H1 (cell line): Measurements from ENCODE around the gene TEAD1. TPM values are rescaled to one million over a fixed set of nuclear protein-coding genes. Genes with fewer than 3 reads are reported as not detected.

Experiments
- CTCF ChIA-PET: fragments of 300-600 bp; sonication (Branson Sonifier 250); formaldehyde crosslinking; loops from one replicate; lab custom pipeline; 2021; ENCODE audit not compliant: partially characterized antibody; lab: Charles Lee
- POLR2A ChIA-PET: fragments of 300-600 bp; sonication (Branson Sonifier 250); formaldehyde crosslinking; loops from one replicate; lab custom pipeline; 2021; ENCODE audit warnings: inconsistent platforms; ENCODE audit not compliant: partially characterized antibody; lab: Charles Lee
- DNase-seq, 2 experiments: peaks; one replicate each; pipeline versions ENCODE4 v3.0.0 to v3.0.0-alpha.2; 2010 to 2022; ENCODE audit warnings: low spot score in 2 of 2, low read depth in 1 of 2, mixed read lengths in 1 of 2
- FAIRE-seq: peaks from 2 replicates; lab custom pipeline; 2011; peaks lifted over from hg19 to GRCh38; lab: Jason Lieb, UNC
- H2AFZ ChIP-seq: 2 replicates; pipeline ENCODE4 v1.8.1; 2012; ENCODE audit warnings: low read length, inconsistent platforms
- H2AK5ac ChIP-seq: 2 replicates; pipeline ENCODE4 v1.6.1; 2013; ENCODE audit warnings: low read depth, low read length
- H2BK120ac ChIP-seq: replicated peaks from 2 replicates; pipeline ENCODE3; 2013; ENCODE audit warnings: low read depth, low read length, inconsistent platforms
- H2BK12ac ChIP-seq: 2 replicates; pipeline ENCODE4 v1.6.1; 2013; ENCODE audit warnings: low read depth, low read length
- H2BK15ac ChIP-seq: 2 replicates; pipeline ENCODE4 v1.6.1; 2013; ENCODE audit warnings: low read length
- H2BK20ac ChIP-seq: 2 replicates; pipeline ENCODE4 v1.6.1; 2013; ENCODE audit warnings: low read length
- H2BK5ac ChIP-seq: 2 replicates; pipeline ENCODE4 v1.6.1; 2013; ENCODE audit warnings: low read depth, low read length
- H3K14ac ChIP-seq: 2 replicates; pipeline ENCODE4 v1.6.1; 2013; ENCODE audit warnings: inconsistent platforms; ENCODE audit not compliant: insufficient read length
- H3K18ac ChIP-seq: 2 replicates; pipeline ENCODE4 v1.6.1; 2013; ENCODE audit warnings: low read length; ENCODE audit errors: extremely low read depth
- H3K23ac ChIP-seq: 2 replicates; pipeline ENCODE4 v1.6.1; 2013; ENCODE audit warnings: inconsistent platforms; ENCODE audit not compliant: insufficient read length
- H3K23me2 ChIP-seq: 2 replicates; pipeline ENCODE4 v1.6.1; 2013; ENCODE audit warnings: low read depth, low read length
- H3K27ac ChIP-seq: 2 replicates; pipeline ENCODE4 v1.6.1; 2011; ENCODE audit warnings: low read depth, low read length, inconsistent platforms
- H3K27me3 ChIP-seq, 4 experiments: replicated peaks in 1 of 4; 1 replicate in 1 of 4; 2 replicates in 3 of 4; pipeline versions ENCODE4 v1.6.1 to v1.8.1; 2011 to 2013; ENCODE audit warnings: low read length in 3 of 4, mild to moderate bottlenecking in 3 of 4, inconsistent platforms in 2 of 4, mixed read lengths in 2 of 4, moderate library complexity in 1 of 4; ENCODE audit not compliant: control insufficient read depth in 3 of 4, insufficient read depth in 3 of 4; ENCODE audit errors: extremely low read depth in 1 of 4
- H3K36me3 ChIP-seq, 4 experiments: 2 replicates each; pipeline versions ENCODE4 v1.6.1 to v1.8.1; 2011 to 2013; ENCODE audit warnings: mild to moderate bottlenecking in 4 of 4, low read length in 3 of 4, moderate library complexity in 2 of 4, control low read depth in 1 of 4, inconsistent platforms in 1 of 4; ENCODE audit not compliant: insufficient read depth in 4 of 4, control insufficient read depth in 2 of 4
- H3K4ac ChIP-seq: replicated peaks from 2 replicates; pipeline ENCODE3; 2013; ENCODE audit warnings: low read length, low read depth, mixed read lengths, inconsistent platforms; ENCODE audit not compliant: insufficient read length
- H3K4me1 ChIP-seq, 4 experiments: replicated peaks in 1 of 4; 1 replicate in 1 of 4; 2 replicates in 3 of 4; pipeline versions ENCODE4 v1.6.1 to v1.8.1; 2011 to 2013; ENCODE audit warnings: low read length in 3 of 4, inconsistent platforms in 2 of 4, mixed read lengths in 1 of 4; ENCODE audit not compliant: insufficient read depth in 4 of 4, control insufficient read depth in 3 of 4
- H3K4me2 ChIP-seq, 2 experiments: 2 replicates each; pipeline versions ENCODE4 v1.6.1 to v1.8.1; 2011 to 2013; ENCODE audit warnings: low read depth in 2 of 2, low read length in 2 of 2, control low read depth in 1 of 2, inconsistent platforms in 1 of 2, mild to moderate bottlenecking in 1 of 2; ENCODE audit not compliant: insufficient read depth in 1 of 2
- H3K4me3 ChIP-seq, 4 experiments: fragments of 200-600, 300-600 bp in 1 of 4; sonication (generic), shearing (Covaris generic), sonication (Bioruptor Twin) in 1 of 4; 2 replicates each; pipeline versions ENCODE4 v1.5.1 to v1.8.1; 2011 to 2016; ENCODE audit warnings: low read length in 4 of 4, low read depth in 3 of 4, control low read depth in 2 of 4, inconsistent platforms in 2 of 4, mild to moderate bottlenecking in 2 of 4, mixed read lengths in 1 of 4, moderate library complexity in 1 of 4; ENCODE audit not compliant: insufficient read depth in 2 of 4; ENCODE audit errors: extremely low read depth in 1 of 4
- H3K56ac ChIP-seq: replicated peaks from 2 replicates; pipeline ENCODE3; 2013; ENCODE audit warnings: low read depth, mild to moderate bottlenecking, mixed read lengths, low read length, inconsistent platforms; ENCODE audit not compliant: insufficient read length
- H3K79me1 ChIP-seq: 2 replicates; pipeline ENCODE4 v1.6.1; 2013; ENCODE audit warnings: low read depth, low read length, control low read depth
- H3K79me2 ChIP-seq, 2 experiments: 2 replicates each; pipeline versions ENCODE4 v1.6.1 to v1.8.1; 2012 to 2013; ENCODE audit warnings: low read length in 2 of 2, mild to moderate bottlenecking in 2 of 2, inconsistent platforms in 1 of 2; ENCODE audit not compliant: insufficient read depth in 2 of 2, control insufficient read depth in 1 of 2
- H3K9ac ChIP-seq, 4 experiments: replicated peaks in 1 of 4; 1 replicate in 1 of 4; 2 replicates in 3 of 4; pipeline versions ENCODE4 v1.6.1 to v1.8.1; 2011 to 2013; ENCODE audit warnings: low read depth in 3 of 4, low read length in 3 of 4, control low read depth in 2 of 4, mild to moderate bottlenecking in 2 of 4, moderate library complexity in 2 of 4, inconsistent platforms in 1 of 4; ENCODE audit errors: extremely low read depth in 1 of 4
- H3K9me3 ChIP-seq, 2 experiments: 2 replicates each; pipeline versions ENCODE4 v1.6.1 to v1.8.1; 2012 to 2013; ENCODE audit warnings: mild to moderate bottlenecking in 2 of 2, moderate library complexity in 2 of 2, control low read depth in 1 of 2, inconsistent platforms in 1 of 2, low read depth in 1 of 2, low read length in 1 of 2, mixed read lengths in 1 of 2; ENCODE audit not compliant: insufficient read depth in 2 of 2
- H4K20me1 ChIP-seq, 2 experiments: replicated peaks in 1 of 2; 2 replicates each; pipeline versions ENCODE3 to v1.8.1; 2011 to 2013; ENCODE audit warnings: inconsistent platforms in 2 of 2, low read length in 2 of 2, mild to moderate bottlenecking in 1 of 2; ENCODE audit not compliant: insufficient read depth in 2 of 2, control insufficient read depth in 1 of 2
- H4K5ac ChIP-seq: 2 replicates; pipeline ENCODE4 v1.6.1; 2013; ENCODE audit warnings: low read length, low read depth, mixed read lengths, inconsistent platforms; ENCODE audit not compliant: insufficient read length
- H4K8ac ChIP-seq: 2 replicates; pipeline ENCODE4 v1.8.0; 2013; ENCODE audit warnings: mild to moderate bottlenecking, moderate library complexity, low read length, inconsistent platforms; ENCODE audit not compliant: insufficient read depth; ENCODE audit errors: extremely low read depth
- H4K91ac ChIP-seq: replicated peaks from 2 replicates; pipeline ENCODE3; 2013; ENCODE audit warnings: low read length, mixed read lengths, inconsistent platforms; ENCODE audit not compliant: insufficient read length
- CHD1 ChIP-seq: IDR thresholded peaks from 2 replicates; pipeline ENCODE4 v1.6.1; 2012; ENCODE audit warnings: low read depth, low read length, improper control_type of control experiment
- EZH2 ChIP-seq: fragments of 200-600 bp; sonication (generic); IDR thresholded peaks from 2 replicates; pipeline ENCODE4 v1.7.1; 2012; ENCODE audit warnings: low read depth, mild to moderate bottlenecking, moderate library complexity, low read length, inconsistent platforms; ENCODE audit not compliant: severe bottlenecking
- HDAC6 ChIP-seq: IDR thresholded peaks from one replicate; pipeline ENCODE4 v1.7.1; 2012; ENCODE audit warnings: low read depth, mild to moderate bottlenecking, inconsistent platforms, low read length, moderate library complexity
- JUND ChIP-seq: IDR thresholded peaks from 2 replicates; pipeline ENCODE4 v1.6.1; 2011; ENCODE audit warnings: mild to moderate bottlenecking, improper control_type of control experiment, low read length
- KDM4A ChIP-seq: IDR thresholded peaks from one replicate; pipeline ENCODE4 v1.7.1; 2012; ENCODE audit warnings: low read depth, mild to moderate bottlenecking, moderate library complexity, low read length, inconsistent platforms; ENCODE audit not compliant: severe bottlenecking
- KDM5A ChIP-seq: fragments of 200-600 bp; IDR thresholded peaks from 2 replicates; pipeline ENCODE4 v1.7.1; 2012; ENCODE audit warnings: mild to moderate bottlenecking, low read length, inconsistent platforms, mixed read lengths
- PHF8 ChIP-seq: fragments of 200-600 bp; sonication (generic); conservative IDR thresholded peaks from 2 replicates; pipeline ENCODE4 v1.7.1; 2012; ENCODE audit warnings: low read depth, mild to moderate bottlenecking, inconsistent platforms, low read length, moderate library complexity
- SP1 ChIP-seq: IDR thresholded peaks from 2 replicates; pipeline ENCODE4 v1.6.1; 2011; ENCODE audit warnings: low read depth, low read length
- SP4 ChIP-seq: IDR thresholded peaks from 2 replicates; pipeline ENCODE4 v1.6.1; 2012; ENCODE audit warnings: low read length, inconsistent platforms
- SRF ChIP-seq: IDR thresholded peaks from 2 replicates; pipeline ENCODE4 v1.6.1; 2011; ENCODE audit warnings: mild to moderate bottlenecking, low read depth, low read length, moderate library complexity
- TEAD4 ChIP-seq: IDR thresholded peaks from 2 replicates; pipeline ENCODE4 v1.6.1; 2012; ENCODE audit warnings: low read depth, low read length, inconsistent platforms, mixed read lengths
- YY1 ChIP-seq: IDR thresholded peaks from 2 replicates; pipeline ENCODE4 v1.6.1; 2011; ENCODE audit warnings: low read depth, mild to moderate bottlenecking, low read length
- WGBS, 2 experiments: shearing (Covaris generic) in 1 of 2; methylation state at CpG; one replicate each; pipeline versions ENCODE4 v1.1.6 to v1.1.7; 2013 to 2015; ENCODE audit warnings: low lambda C conversion rate in 2 of 2, mixed read lengths in 2 of 2, inconsistent platforms in 1 of 2, low coverage in 1 of 2, missing lambda C conversion rate in 1 of 2; ENCODE audit not compliant: insufficient replicate concordance in 2 of 2, insufficient coverage in 1 of 2, insufficient read length in 1 of 2; ENCODE audit errors: extremely low coverage in 1 of 2, missing lambda C conversion rate in 1 of 2; 5-methylcytosine and 5-hydroxymethylcytosine counted together
- polyA plus RNA-seq, 7 experiments: library from polyadenylated mRNA; depleted of rRNA in 3 of 7; stranded (reverse) in 5 of 7; unstranded in 2 of 7; fragments of >200 nt in 5 of 7; fragments of 200-250 nt in 2 of 7; gene quantifications; 1 replicate in 5 of 7; 2 replicates in 1 of 7; 4 replicates in 1 of 7; pipeline versions ENCODE4 v1.2.1 to v1.2.3, GENCODE V29; 2011 to 2013; ENCODE audit warnings: missing spikeins in 2 of 7, mixed read lengths in 2 of 7
- total RNA-seq: library from RNA; stranded (reverse); fragmentation: NEBNext Ultra II Directional; extraction: Animal tissue kit (Norgen Biotek cat#: 25700); gene quantifications from 2 replicates; pipeline ENCODE4 v1.2.1, GENCODE V29; 2021

TEAD1 gene
- total and polyA plus RNA-seq, 2 of the 8 experiments (the other 6 are each of a cell fraction or from before 2014, with no cell fraction given), result 15.6 to 67.4 TPM

DNA sequence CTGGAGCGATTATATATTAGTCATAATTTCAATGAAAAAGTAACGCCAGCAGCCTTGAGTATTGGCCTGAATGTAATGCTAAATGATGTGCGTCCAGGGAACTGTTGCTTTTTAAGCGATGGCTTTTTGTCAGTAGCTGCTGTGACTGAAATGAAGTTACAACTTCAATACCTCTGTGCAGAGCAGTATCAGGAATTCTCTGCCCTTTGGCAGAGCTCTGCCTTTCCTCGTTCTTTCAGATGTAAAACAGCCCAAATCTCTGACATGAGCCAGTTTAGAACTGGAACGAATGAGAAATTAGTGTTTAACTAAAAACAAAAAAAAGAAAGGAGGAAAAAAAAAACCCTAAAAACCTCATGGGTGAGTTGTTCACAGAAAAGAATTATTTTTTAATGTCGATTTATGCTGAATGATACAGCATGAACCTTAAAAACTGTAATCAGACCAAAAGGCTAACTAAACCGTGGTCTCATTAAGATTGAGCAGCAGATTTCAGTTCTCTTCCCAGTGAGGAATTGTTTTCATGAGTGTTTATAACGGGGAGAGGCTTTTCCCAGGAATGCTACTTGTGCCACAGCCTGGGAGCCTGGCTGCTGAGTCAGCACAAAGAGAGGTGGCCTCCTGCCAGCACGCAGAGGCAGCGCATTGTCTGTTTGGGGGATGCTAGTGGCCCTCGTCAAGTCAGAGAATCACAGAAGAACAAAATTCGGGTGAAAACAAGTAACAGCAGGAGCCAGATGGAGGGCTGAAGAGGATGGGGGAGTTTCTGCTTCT lies 188.7 kb downstream of the TEAD1 start:
- Histone ChIP-seq H2AFZ (no peak overlapping the region), H3K9me3 (no peaks in the 10 kb centered on the region), H3K23ac (no peak overlapping the region), H2AK5ac (no peak overlapping the region), H4K8ac (no peak overlapping the region), H2BK15ac (no peak overlapping the region), H3K23me2 (peaks cover 3% of the 10 kb centered on the region), H3K14ac (no peak overlapping the region), H3K27ac (peak overlapping the region; percentile 95), H3K36me3 (no peaks in the 10 kb centered on the region), H3K4me2 (peak overlapping the region; percentile 62 to 85), H3K79me2 (peaks cover 0 to 38% of the 10 kb centered on the region in 2 experiments; a peak in 1 of 4 replicates), H3K18ac (peak overlapping the region; percentile 35; the same call in 1 of the 2 replicates), H3K27me3 (no peaks in the 10 kb centered on the region), H3K56ac (no peak overlapping the region), H3K4me1 (peaks cover 6 to 29% (median 26%) of the 10 kb centered on the region in 4 experiments), H3K4ac (no peak overlapping the region), H4K20me1 (no peaks in the 10 kb centered on the region), H2BK12ac (peak overlapping the region; percentile 90), H3K79me1 (no peaks in the 10 kb centered on the region; the same call in 1 of the 2 replicates), H4K5ac (peak overlapping the region; percentile 37), H4K91ac (no peak overlapping the region), H2BK120ac (peak overlapping the region; percentile 58), H3K4me3 (peak overlapping the region in 3 of 4 experiments; percentile 16 to 50 (median 21); a peak in 4 of 8 replicates), H3K9ac (peak overlapping the region in 2 of 4 experiments; percentile 58 to 71; a peak in 3 of 7 replicates), H2BK5ac (peak overlapping the region; percentile 99), H2BK20ac (no peak overlapping the region)
- DNase-seq (peak; percentile 60 to 63), FAIRE-seq (peak; percentile 78)
- POLR2A ChIA-PET, result interaction anchor here (0.9 to 3.5 kb wide), 10 partner anchors 9 to 185 kb away, joined by 3 to 32 read pairs (median 11); no protein-coding TSS in a partner anchor
- WGBS, 2 experiments, result 9% methylated on average over 13 of the region's 13 CpGs; no CpG with 5 or more reads in 1 of the 2 experiments
- CTCF ChIA-PET, result interaction anchor here (0.6 to 1.4 kb wide), 5 partner anchors 12 to 378 kb away, joined by 3 to 4 read pairs (median 3); no protein-coding TSS in a partner anchor
- TF ChIP-seq PHF8 (no peak), SP1 (0 out of 2 replicates have a peak, but pooled peaks have one; percentile 66), SP4 (no peak), SRF (no peak), KDM5A (no peak), KDM4A (no peak), TEAD4 (peak; percentile 92), JUND (peak; percentile 81), EZH2 (no peak), CHD1 (no peak), YY1 (0 out of 2 replicates have a peak, but pooled peaks have one; percentile 44), HDAC6 (no peak)
